SHP77 (cell line): ENCODE measurements around the gene BEGAIN.

Experiments
- DNase-seq, 2 experiments: peaks; one replicate each; lab custom pipeline; 2025; lab: John Stamatoyannopoulos, UW

BEGAIN gene

DNA sequence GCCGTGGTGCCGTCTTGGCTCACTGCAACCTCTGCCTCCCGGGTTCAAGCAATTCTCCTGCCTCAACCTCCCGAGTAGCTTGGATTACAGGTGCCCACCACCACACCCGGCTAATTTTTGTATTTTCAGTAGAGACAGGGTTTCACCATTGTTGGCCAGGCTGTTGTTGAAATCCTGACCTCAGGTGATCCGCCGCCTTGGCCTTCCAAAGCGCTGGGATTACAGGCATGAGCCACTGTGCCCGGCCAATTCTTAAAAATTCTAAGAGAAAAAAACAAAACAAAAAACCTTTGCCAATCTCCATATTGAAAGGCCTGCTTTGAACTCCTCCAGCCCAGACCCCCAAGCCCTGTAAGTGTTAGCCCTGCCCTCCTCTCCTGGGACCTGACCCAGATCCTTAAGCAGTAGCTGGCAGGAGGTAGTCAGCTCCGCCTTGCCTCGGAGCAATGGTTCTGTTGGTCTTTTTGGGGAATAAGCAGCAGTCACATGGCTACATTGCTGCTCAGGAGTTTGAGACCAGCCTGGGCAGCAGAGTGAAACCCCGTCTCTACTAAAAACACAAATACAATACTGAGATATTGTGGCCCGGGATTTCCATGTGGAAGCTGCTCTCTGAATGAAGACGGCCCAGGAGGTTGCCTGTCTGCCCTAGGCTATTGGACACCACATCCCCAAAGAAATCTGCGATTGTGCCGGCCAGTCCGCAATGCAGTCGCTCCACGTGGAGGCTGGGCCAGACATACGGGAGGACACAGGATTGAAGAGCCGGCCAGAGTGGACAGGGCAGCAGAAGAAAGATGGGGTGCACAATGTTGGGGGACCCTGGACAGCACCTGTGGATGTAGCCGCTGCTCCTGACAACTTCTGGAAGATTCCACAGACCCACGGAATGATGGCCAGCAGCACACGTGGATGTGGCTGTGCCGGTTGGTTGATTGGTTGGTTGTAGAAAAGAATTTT lies 28.8 kb upstream of the BEGAIN start:
- DNase-seq, result no peak

DNA sequence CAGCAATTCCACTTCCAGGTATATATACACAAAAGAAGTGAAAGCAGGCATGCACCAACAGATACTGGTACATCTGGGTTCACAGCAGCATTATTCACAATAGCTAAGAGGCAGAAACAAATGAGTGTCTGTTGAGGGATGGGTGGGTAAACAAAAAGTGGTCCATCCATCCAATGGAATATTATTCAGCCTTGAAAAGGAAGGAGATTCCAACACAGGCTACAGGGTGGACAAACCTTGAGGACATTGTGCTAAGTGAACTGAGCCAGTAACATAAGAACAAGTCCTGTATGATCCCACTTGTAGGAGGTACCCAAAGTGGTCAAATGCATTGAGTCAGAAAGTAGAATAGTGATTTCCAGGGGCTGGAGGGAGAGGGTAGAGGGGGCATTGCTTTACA lies 27.6 kb upstream of the BEGAIN start:
- DNase-seq, result no peak

DNA sequence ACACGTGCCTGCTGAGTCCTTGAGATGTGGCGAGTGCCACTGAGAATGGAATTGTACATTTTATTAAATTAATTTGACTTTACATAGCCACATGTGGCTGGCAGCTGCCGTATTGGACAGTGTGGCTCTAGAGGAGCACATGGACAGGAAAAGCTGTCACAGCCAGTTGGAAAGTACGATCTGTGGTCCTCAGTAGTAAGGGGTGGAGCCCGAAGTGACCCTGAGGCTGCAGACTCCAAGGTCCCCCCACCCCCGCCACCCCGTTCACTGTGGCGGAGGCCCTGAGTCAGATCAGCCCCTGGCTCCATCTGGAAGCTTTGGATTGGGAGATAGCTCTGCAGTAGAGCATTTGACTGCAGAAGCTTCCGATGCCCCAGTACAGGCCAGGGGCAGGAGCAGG lies 25.8 kb upstream of the BEGAIN start:
- no peak for DNase-seq

DNA sequence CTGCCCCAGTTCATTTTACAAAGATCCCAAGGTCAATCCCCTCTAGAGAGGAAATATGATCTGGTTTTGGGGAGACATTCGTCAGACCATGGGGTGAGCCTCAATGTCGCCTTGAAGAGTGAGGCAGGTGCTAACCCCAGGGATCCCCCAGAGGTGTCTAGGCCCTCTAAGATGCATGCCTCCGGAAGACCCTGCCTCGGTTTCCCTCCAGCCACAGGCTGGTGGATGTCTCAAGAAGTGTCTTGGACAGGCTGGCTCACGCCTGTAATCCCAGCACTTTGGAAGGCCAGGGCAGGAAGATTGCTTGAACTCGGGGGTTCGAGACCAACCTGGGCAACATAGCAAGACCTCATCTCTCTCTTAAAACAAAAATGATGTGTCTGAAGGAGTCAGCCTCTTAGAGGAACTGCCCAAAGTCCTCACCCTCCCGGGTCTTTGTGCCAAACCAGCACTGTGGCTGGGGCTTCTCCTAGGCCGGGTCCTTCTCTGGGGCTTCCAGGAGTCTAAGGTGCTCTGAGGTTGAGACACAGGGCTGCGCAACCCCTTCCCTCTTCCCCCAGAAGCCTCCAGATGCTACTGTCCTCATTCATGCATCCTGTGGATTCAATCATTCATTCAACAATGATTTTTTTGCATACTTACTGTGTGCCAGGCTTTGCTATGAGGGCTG lies 24.7 kb upstream of the BEGAIN start:
- no peak for DNase-seq

GRCh38 chr14:100610511-100611217 lies 23.4 kb upstream of the BEGAIN start:
- peak; percentile 18 to 39 for DNase-seq

- DNase-seq, result no peak
Measured at GRCh38 chr14:100609941-100610391, 22.7 kb upstream of the BEGAIN start.

GRCh38 chr14:100609331-100609870 lies 22.2 kb upstream of the BEGAIN start:
- no peak for DNase-seq

DNA sequence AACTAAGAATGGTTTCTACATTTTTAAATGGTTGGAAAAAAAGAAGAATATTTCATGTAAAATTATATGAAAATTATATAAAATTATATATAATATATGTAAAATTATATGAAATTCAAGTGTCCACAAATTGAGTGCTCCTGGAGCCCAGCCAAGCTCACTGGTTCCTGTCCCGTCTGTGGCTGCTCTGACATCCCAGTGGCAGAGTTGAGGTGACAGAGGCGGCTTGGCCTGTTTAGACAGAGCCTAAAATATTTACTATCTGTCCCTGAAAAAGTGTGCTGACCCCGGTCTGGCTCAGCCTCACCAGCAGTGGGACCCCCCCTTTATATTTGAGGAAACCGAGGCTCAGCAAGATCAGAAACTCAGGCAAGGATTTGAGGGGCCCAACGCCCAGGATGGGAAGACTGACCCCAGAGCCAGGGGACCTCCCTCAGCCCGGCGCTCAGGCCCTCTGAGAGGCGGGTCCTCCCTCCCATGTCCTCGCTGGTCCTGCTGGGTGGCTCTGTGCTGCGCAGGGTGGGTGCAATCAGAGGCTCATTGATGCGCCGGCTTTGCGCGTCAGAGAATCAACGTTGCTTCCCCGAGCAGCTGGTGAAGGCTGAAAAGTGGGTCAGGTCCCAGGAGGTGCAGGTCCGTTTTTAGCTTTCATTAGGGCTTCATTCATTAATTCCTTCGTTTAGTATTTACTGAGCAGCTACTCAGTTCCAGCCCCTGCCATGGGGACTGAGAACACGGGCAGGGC lies 21.5 kb upstream of the BEGAIN start:
- no peak for DNase-seq

- DNase-seq, result no peak
Measured at GRCh38 chr14:100608064-100608463, 20.8 kb upstream of the BEGAIN start.

DNA sequence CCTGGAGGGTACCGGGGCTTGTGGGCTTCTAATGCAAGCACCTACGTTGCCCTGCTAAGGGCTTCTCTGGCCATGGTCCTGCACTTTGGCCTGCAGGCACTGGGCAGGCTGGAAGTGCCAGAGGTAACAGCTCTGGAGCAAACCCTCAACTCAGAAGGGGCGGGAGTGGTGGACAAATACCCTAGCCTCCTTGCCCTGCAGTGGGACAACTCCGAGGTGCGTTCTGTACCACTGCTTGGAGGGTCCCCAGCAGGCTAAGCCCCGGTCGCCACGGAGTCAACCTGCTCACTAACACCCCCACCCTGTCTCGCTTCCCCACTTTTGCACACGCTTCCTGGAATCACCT lies 20.4 kb upstream of the BEGAIN start:
- DNase-seq, result no peak

GRCh38 chr14:100606687-100607610 lies 19.7 kb upstream of the BEGAIN start:
- DNase-seq, result no peak

DNA sequence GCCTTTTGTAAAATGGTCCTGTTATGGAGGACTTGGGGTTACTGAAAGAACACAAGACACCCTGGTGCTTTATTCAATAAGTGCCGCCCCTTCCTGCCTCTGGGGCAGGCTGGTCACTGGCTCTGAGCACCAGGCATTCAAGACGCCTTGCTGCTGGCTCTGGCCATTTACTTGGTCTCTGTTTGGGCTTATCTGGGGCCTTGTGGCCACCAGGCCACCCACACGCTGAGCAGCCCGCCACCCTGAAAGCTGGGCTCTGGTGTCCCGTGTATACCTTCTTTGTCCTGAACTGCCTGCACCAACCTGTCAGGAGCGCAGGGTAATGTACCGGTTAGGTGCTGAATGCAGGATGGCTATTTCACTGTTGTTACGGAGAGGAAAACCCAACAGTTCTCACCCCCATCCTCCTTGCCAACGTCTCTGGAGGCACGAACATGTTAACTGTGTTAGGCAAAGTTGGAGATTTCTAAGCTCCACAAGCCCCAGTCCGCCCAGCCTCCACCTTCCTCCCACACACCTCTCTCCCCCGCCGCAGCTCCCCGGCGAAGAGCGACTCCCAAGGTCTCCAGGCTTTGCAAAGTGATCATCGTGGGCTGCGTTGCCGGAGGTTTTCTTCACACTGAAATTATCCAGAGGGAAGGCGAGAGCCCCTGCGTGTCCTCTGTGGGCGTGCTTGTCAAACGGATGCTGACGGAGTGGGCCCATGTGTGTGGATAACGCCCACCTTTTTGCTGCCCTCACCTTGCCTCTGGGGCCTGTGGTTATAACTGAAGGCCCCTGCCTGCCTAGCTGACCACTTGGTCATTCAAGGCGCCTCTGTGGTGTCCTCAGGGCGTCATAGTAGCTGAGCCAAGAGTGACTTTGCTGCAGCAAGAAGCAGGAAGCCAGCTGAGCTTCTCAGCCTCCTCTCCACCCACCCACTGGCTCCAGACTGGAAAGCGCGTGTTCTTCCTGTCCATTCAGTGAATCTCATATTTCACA lies 18.8 kb upstream of the BEGAIN start:
- no peak for DNase-seq

GRCh38 chr14:100605230-100605629 lies 18.0 kb upstream of the BEGAIN start:
- DNase-seq, result no peak

- peak in 1 of 2 experiments; percentile 27 for DNase-seq
Measured at GRCh38 chr14:100604709-100605108, 17.5 kb upstream of the BEGAIN start.

DNA sequence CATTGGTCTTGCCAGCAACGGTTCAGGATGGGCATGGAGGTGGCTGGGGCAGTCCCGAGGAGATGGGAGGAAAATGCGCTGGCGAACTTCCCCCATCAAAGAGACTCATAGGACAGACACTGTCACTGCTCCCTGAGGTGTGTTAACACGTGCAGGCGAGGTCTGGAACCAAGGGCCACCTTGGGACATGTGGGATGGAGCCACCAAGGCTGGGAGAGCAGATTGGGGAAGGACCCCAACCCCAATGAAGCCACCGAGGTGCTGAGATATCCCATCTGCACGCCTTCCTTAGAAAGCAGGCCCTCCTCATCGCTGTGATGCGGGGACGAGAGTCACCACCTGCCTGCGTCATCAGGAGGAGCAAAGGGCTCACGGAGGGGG lies 16.9 kb upstream of the BEGAIN start:
- no peak for DNase-seq

GRCh38 chr14:100603341-100604120 lies 16.3 kb upstream of the BEGAIN start:
- DNase-seq, result no peak

- no peak for DNase-seq
Measured at GRCh38 chr14:100602621-100603230, 15.5 kb upstream of the BEGAIN start.

GRCh38 chr14:100601914-100602313 lies 14.7 kb upstream of the BEGAIN start:
- DNase-seq, result no peak
